Mesendoderm (in vitro differentiated cells): ENCODE measurements around the gene GANC.

Experiments
- DNase-seq: peaks from one replicate; pipeline ENCODE4 v3.0.0; 2013
- H2AK5ac ChIP-seq: 2 replicates; pipeline ENCODE4 v1.6.1; 2013; ENCODE audit warnings: low read length, inconsistent platforms
- H2BK120ac ChIP-seq: 2 replicates; pipeline ENCODE4 v1.6.1; 2013; ENCODE audit warnings: low read depth, mild to moderate bottlenecking, low read length, moderate library complexity, mixed read lengths
- H2BK15ac ChIP-seq: replicated peaks from 2 replicates; pipeline ENCODE4 v1.6.1; 2013; ENCODE audit warnings: low read depth, mild to moderate bottlenecking, moderate library complexity
- H2BK5ac ChIP-seq: 2 replicates; pipeline ENCODE4 v1.6.1; 2013; ENCODE audit warnings: low read length, inconsistent platforms
- H3K18ac ChIP-seq: 2 replicates; pipeline ENCODE4 v1.6.1; 2013; ENCODE audit warnings: mild to moderate bottlenecking, low read length, mixed read lengths
- H3K23ac ChIP-seq: one replicate; pipeline ENCODE4 v1.6.1; 2013; ENCODE audit warnings: low read length
- H3K27ac ChIP-seq: 2 replicates; pipeline ENCODE4 v1.5.1; 2013; ENCODE audit warnings: low read depth, mild to moderate bottlenecking, inconsistent platforms, low read length, moderate library complexity
- H3K27me3 ChIP-seq: 2 replicates; pipeline ENCODE4 v1.6.1; 2013; ENCODE audit warnings: low read length, control low read depth, mild to moderate bottlenecking, inconsistent platforms; ENCODE audit not compliant: insufficient read depth, poor library complexity
- H3K36me3 ChIP-seq: 2 replicates; pipeline ENCODE4 v1.6.1; 2013; ENCODE audit warnings: low read length, inconsistent platforms; ENCODE audit not compliant: control insufficient read depth, insufficient read depth
- H3K4ac ChIP-seq: one replicate; pipeline ENCODE4 v1.6.1; 2013; ENCODE audit warnings: low read depth, mild to moderate bottlenecking, low read length, moderate library complexity
- H3K4me1 ChIP-seq: 2 replicates; pipeline ENCODE4 v1.6.1; 2013; ENCODE audit warnings: low read depth, low read length, inconsistent platforms; ENCODE audit not compliant: control insufficient read depth
- H3K4me2 ChIP-seq: 2 replicates; pipeline ENCODE4 v1.6.1; 2013; ENCODE audit warnings: low read length
- H3K4me3 ChIP-seq: 2 replicates; pipeline ENCODE4 v1.5.1; 2013; ENCODE audit warnings: mild to moderate bottlenecking, low read length
- H3K56ac ChIP-seq: one replicate; pipeline ENCODE4 v1.6.1; 2013; ENCODE audit warnings: low read length
- H3K79me1 ChIP-seq: 2 replicates; pipeline ENCODE4 v1.6.1; 2013; ENCODE audit warnings: low read length, inconsistent platforms
- H3K79me2 ChIP-seq: 2 replicates; pipeline ENCODE4 v1.6.1; 2013; ENCODE audit warnings: mild to moderate bottlenecking, low read length; ENCODE audit not compliant: control insufficient read depth, insufficient read depth
- H3K9ac ChIP-seq: 2 replicates; pipeline ENCODE4 v1.6.1; 2013; ENCODE audit warnings: low read length, inconsistent platforms
- H4K5ac ChIP-seq: one replicate; pipeline ENCODE4 v1.6.1; 2013; ENCODE audit warnings: low read length
- H4K8ac ChIP-seq: one replicate; pipeline ENCODE4 v1.6.1; 2013; ENCODE audit warnings: low read depth, mild to moderate bottlenecking, control low read depth, low read length, moderate library complexity
- WGBS: extraction: QIAGEN DNeasy Blood & Tissue Kit; methylation state at CpG from one replicate; pipeline ENCODE4 v1.1.7; 2013; ENCODE audit warnings: low lambda C conversion rate, missing lambda C conversion rate; ENCODE audit not compliant: insufficient coverage; ENCODE audit errors: extremely low coverage; 5-methylcytosine and 5-hydroxymethylcytosine counted together

Gene GANC

GRCh38 chr15:42358141-42358540 lies 85.1 kb downstream of the GANC start:
- H3K4me3 ChIP-seq, result no peak overlapping the region

GRCh38 chr15:42359249-42359648 lies 86.2 kb downstream of the GANC start, which contains the start of gene CAPN3:
TSS of gene CAPN3 (plus strand) at chr15:42359501. CDS start at chr15:42359806, 305 bp downstream.
- Histone ChIP-seq H3K27ac (no peak within 1 kb of the TSS), H2BK5ac (no peak within 1 kb of the TSS)
- no peak for DNase-seq

More at GRCh38 chr15:42358141-42358540, 85.1 kb downstream of the GANC start:
- H3K79me2 ChIP-seq, result no peaks in the 10 kb centered on the region
- DNase-seq, result no peak
- H3K23ac ChIP-seq, result no peak overlapping the region
- no CpG with 5 or more reads among the region's 2 CpGs for WGBS
- no peak overlapping the region for H2BK120ac ChIP-seq
- no peak overlapping the region for H2BK5ac ChIP-seq
- no peak overlapping the region for H3K4ac ChIP-seq
- H4K5ac ChIP-seq, result no peak overlapping the region
- H3K9ac ChIP-seq, result no peak overlapping the region
- no peak overlapping the region for H3K27ac ChIP-seq
- H3K27me3 ChIP-seq, result no peaks in the 10 kb centered on the region
- no peak overlapping the region for H2AK5ac ChIP-seq
- H4K8ac ChIP-seq, result no peak overlapping the region
- H3K36me3 ChIP-seq, result no peaks in the 10 kb centered on the region
- H3K56ac ChIP-seq, result no peak overlapping the region
- H3K4me1 ChIP-seq, result peaks cover 3% of the 10 kb centered on the region
- H3K79me1 ChIP-seq, result no peaks in the 10 kb centered on the region
- H3K4me2 ChIP-seq, result no peak overlapping the region
- H2BK15ac ChIP-seq, result no peak overlapping the region
- no peak overlapping the region for H3K18ac ChIP-seq

GRCh38 chr15:42359985-42360384 lies 87.0 kb downstream of the GANC start:
- WGBS, result no CpG with 5 or more reads among the region's 7 CpGs
- no peaks in the 10 kb centered on the region for H3K79me2 ChIP-seq
- H2AK5ac ChIP-seq, result no peak overlapping the region

More at GRCh38 chr15:42359249-42359648, 86.2 kb downstream of the GANC start, which contains the start of gene CAPN3:
- Histone ChIP-seq H3K4me2 (no peak within 1 kb of the TSS), H3K79me1 (no peaks in the 10 kb centered on the region), H3K36me3 (no peaks in the 10 kb centered on the region), H4K8ac (no peak within 1 kb of the TSS), H3K79me2 (no peaks in the 10 kb centered on the region), H3K4me3 (no peak within 1 kb of the TSS), H3K18ac (no peak within 1 kb of the TSS), H3K56ac (no peak within 1 kb of the TSS), H3K27me3 (no peaks in the 10 kb centered on the region), H2AK5ac (no peak within 1 kb of the TSS), H3K9ac (no peak within 1 kb of the TSS), H3K4me1 (peaks cover 5% of the 10 kb centered on the region), H2BK15ac (no peak within 1 kb of the TSS), H3K4ac (no peak within 1 kb of the TSS), H3K23ac (no peak within 1 kb of the TSS), H2BK120ac (no peak within 1 kb of the TSS), H4K5ac (no peak within 1 kb of the TSS)
- WGBS, result no CpG with 5 or more reads among the region's 1 CpG

GRCh38 chr15:42360535-42361112 lies 87.6 kb downstream of the GANC start:
- WGBS, result no CpG with 5 or more reads among the region's 5 CpGs

More at GRCh38 chr15:42359985-42360384, 87.0 kb downstream of the GANC start:
- H3K27me3 ChIP-seq, result no peaks in the 10 kb centered on the region
- H2BK15ac ChIP-seq, result no peak overlapping the region
- no peak overlapping the region for H3K4me3 ChIP-seq
- no peak overlapping the region for H2BK120ac ChIP-seq
- no peak overlapping the region for H4K5ac ChIP-seq
- H3K4ac ChIP-seq, result no peak overlapping the region
- peaks cover 7% of the 10 kb centered on the region for H3K4me1 ChIP-seq
- H3K9ac ChIP-seq, result no peak overlapping the region
- H3K56ac ChIP-seq, result no peak overlapping the region
- H3K79me1 ChIP-seq, result no peaks in the 10 kb centered on the region
- no peak overlapping the region for H3K18ac ChIP-seq
- H3K23ac ChIP-seq, result no peak overlapping the region
- no peaks in the 10 kb centered on the region for H3K36me3 ChIP-seq
- no peak overlapping the region for H3K4me2 ChIP-seq
- H3K27ac ChIP-seq, result no peak overlapping the region
- DNase-seq, result no peak
- no peak overlapping the region for H2BK5ac ChIP-seq
- no peak overlapping the region for H4K8ac ChIP-seq

GRCh38 chr15:42363487-42363886 lies 90.5 kb downstream of the GANC start:
- Histone ChIP-seq H3K79me2 (no peaks in the 10 kb centered on the region), H2BK5ac (no peak overlapping the region), H2BK15ac (no peak overlapping the region), H4K5ac (no peak overlapping the region), H3K23ac (no peak overlapping the region), H3K4me3 (no peak overlapping the region), H3K4me2 (no peak overlapping the region), H3K4me1 (peaks cover 7% of the 10 kb centered on the region), H3K79me1 (no peaks in the 10 kb centered on the region), H3K36me3 (no peaks in the 10 kb centered on the region), H3K27ac (no peak overlapping the region), H3K27me3 (no peaks in the 10 kb centered on the region), H2BK120ac (no peak overlapping the region), H3K56ac (no peak overlapping the region), H4K8ac (no peak overlapping the region), H3K9ac (no peak overlapping the region), H3K4ac (no peak overlapping the region), H2AK5ac (no peak overlapping the region), H3K18ac (no peak overlapping the region)
- no CpG with 5 or more reads among the region's 3 CpGs for WGBS
- peak; percentile 77 for DNase-seq

More at GRCh38 chr15:42360535-42361112, 87.6 kb downstream of the GANC start:
- Histone ChIP-seq H3K4me1 (peaks cover 7% of the 10 kb centered on the region), H2AK5ac (no peak overlapping the region), H3K27me3 (no peaks in the 10 kb centered on the region), H3K4ac (no peak overlapping the region), H3K36me3 (no peaks in the 10 kb centered on the region), H2BK15ac (no peak overlapping the region), H4K8ac (no peak overlapping the region), H2BK5ac (no peak overlapping the region), H3K4me3 (no peak overlapping the region), H3K56ac (no peak overlapping the region), H3K9ac (no peak overlapping the region), H2BK120ac (no peak overlapping the region), H3K79me2 (no peaks in the 10 kb centered on the region), H3K18ac (no peak overlapping the region), H3K23ac (no peak overlapping the region), H3K79me1 (no peaks in the 10 kb centered on the region), H3K27ac (no peak overlapping the region), H4K5ac (no peak overlapping the region), H3K4me2 (no peak overlapping the region)
- DNase-seq, result no peak

GRCh38 chr15:42363942-42364341 lies 90.9 kb downstream of the GANC start:
- Histone ChIP-seq H2BK15ac (no peak overlapping the region), H3K4ac (no peak overlapping the region), H3K27ac (no peak overlapping the region), H3K23ac (no peak overlapping the region), H2BK120ac (no peak overlapping the region), H2AK5ac (no peak overlapping the region), H3K27me3 (no peaks in the 10 kb centered on the region), H4K5ac (no peak overlapping the region), H3K18ac (peak overlapping the region; percentile 70), H3K36me3 (no peaks in the 10 kb centered on the region), H3K4me2 (no peak overlapping the region), H2BK5ac (no peak overlapping the region), H3K79me2 (no peaks in the 10 kb centered on the region), H3K56ac (no peak overlapping the region), H3K4me3 (no peak overlapping the region), H3K9ac (no peak overlapping the region), H4K8ac (no peak overlapping the region), H3K79me1 (no peaks in the 10 kb centered on the region), H3K4me1 (peaks cover 7% of the 10 kb centered on the region)
- DNase-seq, result no peak
